Panc1 (cell line): Measurements from ENCODE around the gene MBOAT7.

Experiments
- POLR2AphosphoS5 ChIP-seq: IDR thresholded peaks from 2 replicates; pipeline ENCODE4 v1.6.1; 2012; ENCODE audit warnings: mild to moderate bottlenecking, low read depth, low read length, moderate library complexity
- REST ChIP-seq, 2 experiments: IDR thresholded peaks; 2 replicates each; pipeline ENCODE4 v1.6.1; 2011 to 2012; ENCODE audit warnings: low read depth in 2 of 2, control low read depth in 1 of 2, low read length in 1 of 2, mild to moderate bottlenecking in 1 of 2, moderate library complexity in 1 of 2; ENCODE audit not compliant: insufficient read depth in 1 of 2
- SIN3A ChIP-seq: IDR thresholded peaks from 2 replicates; pipeline ENCODE4 v1.6.1; 2012; ENCODE audit warnings: low read depth, mild to moderate bottlenecking, low read length, moderate library complexity, borderline replicate concordance; ENCODE audit not compliant: insufficient read depth
- TF ChIP-seq, protein P1 (sequence below): fragments of 450-650 bp; IDR thresholded peaks from 2 replicates; pipeline ENCODE4 v1.5.1; 2017; ENCODE audit warnings: mild to moderate bottlenecking

DNA sequence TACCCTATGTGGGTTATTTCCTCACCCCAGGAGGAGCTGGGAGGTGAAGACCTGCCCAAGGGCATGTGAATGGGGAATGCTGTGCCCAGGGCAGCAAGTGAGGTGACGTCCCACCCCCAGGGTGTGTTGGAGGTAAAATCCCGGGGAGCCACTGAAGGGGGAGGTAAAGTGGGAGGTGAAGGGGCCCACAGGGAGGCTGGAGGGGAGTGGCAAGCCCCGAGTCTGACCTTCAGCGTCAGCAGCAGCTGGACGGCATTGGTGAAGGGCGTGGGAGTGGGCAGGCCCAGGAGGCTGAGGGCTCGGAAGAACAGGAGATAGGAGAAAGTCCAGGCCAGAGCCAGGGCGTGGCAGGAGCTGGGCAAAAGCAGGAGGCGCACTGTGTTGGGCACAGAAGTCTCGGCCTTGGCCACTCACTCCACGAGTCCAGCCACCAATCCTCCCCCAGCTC lies 2.4 kb downstream of the MBOAT7 start:
- TF ChIP-seq, protein P1, sequence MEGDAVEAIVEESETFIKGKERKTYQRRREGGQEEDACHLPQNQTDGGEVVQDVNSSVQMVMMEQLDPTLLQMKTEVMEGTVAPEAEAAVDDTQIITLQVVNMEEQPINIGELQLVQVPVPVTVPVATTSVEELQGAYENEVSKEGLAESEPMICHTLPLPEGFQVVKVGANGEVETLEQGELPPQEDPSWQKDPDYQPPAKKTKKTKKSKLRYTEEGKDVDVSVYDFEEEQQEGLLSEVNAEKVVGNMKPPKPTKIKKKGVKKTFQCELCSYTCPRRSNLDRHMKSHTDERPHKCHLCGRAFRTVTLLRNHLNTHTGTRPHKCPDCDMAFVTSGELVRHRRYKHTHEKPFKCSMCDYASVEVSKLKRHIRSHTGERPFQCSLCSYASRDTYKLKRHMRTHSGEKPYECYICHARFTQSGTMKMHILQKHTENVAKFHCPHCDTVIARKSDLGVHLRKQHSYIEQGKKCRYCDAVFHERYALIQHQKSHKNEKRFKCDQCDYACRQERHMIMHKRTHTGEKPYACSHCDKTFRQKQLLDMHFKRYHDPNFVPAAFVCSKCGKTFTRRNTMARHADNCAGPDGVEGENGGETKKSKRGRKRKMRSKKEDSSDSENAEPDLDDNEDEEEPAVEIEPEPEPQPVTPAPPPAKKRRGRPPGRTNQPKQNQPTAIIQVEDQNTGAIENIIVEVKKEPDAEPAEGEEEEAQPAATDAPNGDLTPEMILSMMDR, result no peak
- TF ChIP-seq POLR2AphosphoS5, result no peak
- TF ChIP-seq SIN3A, result no peak
- TF ChIP-seq REST (IDR thresholded peaks at IDR 0.05; ENCODE audit: insufficient read depth in 1 of 2, low read depth in 2 of 2, low read length in 1 of 2), result no peak
